Activated CD4-positive, alpha-beta T cell treated with anti-CD3 and anti-CD28 coated beads for 1 hour (primary cell): ENCODE measurements around the gene INTS14.
"Not testable (repeated sequence)": the region's sequence is repeated elsewhere in the genome, so short reads cannot be mapped to it uniquely, and the experiment has no call there.

ENCODE experiments used
- DNase-seq: peaks from one replicate; pipeline ENCODE4 v3.0.0-alpha.2; 2020

Gene INTS14

DNA sequence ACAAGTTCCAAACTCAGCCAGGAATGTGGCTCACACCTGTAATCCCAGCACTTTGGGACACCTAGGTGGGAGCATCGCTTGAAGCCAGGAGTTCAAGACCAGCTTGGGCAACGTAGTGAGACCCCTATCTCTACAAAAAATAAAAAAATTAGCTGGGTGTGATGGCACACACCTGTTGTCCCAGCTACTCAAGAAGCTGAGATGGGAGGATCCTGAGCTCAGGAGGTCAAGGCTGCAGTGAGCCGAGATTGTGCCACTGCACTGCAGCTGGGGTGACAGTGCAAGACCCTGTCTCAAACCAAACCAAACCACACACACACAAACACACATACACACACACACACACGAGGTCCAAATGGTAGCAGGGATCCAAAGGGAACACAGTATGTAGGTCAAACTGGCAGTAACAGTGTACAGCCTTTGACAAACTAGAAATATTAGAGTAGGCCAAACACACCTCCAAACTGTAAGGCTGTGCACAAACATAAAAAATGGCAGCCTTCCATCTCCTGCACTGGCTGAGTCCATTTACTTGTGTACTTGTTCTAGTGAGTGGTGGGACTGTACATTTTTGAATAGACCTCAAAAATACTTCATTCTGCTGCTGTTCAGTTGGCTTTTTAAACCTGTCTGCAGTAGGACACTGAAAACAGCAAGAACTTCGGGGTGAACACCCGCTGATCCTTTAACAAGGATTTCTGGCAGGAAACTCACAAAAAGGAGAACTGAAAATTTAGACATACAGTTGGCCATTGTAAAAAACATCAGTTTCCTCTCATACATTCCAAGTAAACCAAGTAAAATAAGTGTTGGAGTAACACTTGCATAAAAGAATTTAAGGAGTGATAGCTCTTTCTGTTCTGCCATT is 33.6 kb downstream of the INTS14 start:
- DNase-seq = no peak

DNA sequence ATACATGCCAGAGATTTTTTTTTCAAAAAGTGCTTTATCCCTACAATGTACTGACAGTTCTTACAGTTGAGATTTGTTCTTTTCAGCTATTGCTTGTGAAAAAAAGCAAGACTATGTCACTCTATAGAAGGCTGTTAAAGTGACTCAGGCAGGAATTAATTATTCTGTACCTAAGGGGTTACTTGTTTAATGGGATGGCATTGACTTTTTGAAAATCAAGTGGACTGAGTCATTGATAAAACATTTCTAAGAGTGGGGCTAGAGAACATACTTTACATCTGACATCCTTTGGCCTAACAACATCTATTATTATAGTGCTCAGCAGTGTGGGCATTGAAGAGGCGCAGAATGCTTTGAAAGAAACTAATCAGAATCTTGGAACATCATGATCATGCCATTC is 34.3 kb downstream of the INTS14 start:
- no peak for DNase-seq

- no peak for DNase-seq
Observed at GRCh38 chr15:65571971-65572370, 39.0 kb downstream of the INTS14 start.

DNA sequence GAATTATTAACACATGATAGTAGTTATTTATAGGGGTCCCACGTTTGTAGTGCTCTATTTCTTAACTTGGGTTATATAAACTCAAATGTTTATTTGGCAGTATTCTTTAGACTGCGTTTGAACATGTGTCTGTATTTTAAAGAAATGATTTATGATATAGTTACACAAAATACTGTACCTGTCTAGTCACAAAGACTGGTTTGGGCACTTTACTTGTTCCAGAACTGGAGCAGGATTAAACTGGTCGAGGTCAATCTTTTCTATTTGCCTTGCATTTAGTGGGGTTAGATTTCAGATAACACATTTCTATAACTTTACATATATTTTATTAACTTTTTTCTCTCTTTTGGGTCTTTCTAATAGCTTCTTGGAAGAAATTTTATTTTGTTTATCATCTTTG is 41.2 kb downstream of the INTS14 start:
- no peak for DNase-seq

- no peak for DNase-seq
Observed at GRCh38 chr15:65561934-65562333, 49.0 kb downstream of the INTS14 start.

DNA sequence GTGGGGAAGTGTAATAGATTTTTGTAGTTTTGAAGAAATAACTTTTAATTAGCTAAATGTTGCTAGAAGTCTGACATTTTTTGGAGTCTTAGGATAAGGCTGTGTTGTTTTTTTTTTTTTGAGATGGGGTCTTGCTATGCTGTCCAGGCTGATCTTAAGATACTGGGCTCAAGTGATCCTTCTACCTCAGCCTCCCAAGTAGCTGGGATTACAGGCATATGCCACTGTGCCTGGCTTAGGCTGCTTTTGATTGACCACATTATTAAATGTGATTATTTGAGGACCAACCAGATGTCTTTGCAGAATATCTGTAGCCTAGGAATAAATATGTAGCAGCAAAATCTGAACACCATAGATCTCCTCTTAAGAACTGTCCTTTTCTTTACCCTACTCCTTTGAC is 51.0 kb downstream of the INTS14 start:
- DNase-seq = no peak

DNA sequence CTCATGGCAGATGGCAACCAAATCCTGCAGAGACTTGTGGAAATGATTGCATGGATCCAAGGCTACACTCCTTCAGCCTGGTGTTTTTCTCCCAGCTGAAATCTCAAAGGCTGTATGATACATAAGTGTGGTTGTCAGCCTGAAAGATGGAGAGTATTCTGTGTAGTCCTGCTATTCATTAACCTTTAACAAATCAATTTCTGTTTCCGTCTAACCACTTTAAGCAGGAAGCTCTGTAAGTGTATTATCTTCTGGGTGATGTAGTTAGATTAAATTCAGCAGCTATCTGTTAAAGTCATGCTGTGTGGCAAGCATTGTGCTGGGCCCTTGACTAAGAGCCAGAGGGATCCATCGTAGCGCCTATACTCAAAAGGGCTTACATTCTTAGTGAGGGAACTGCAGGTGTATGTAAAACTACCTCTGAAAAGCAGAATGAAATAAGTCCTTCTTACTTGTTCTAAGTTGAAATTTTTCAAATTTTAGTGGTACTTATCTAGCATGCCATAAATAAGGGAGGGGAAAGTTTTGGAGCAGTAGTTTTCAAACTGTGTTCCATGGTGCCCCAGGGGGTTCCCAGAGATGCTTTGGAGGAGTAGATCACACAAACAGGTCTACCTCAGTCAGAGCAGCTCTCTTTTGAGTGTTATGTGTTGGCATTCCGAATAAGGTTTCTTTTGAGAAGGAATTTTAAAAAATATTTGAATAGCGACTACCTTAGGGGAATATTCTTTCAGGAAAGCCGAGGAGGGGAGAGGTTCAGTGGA is 51.8 kb downstream of the INTS14 start:
- DNase-seq = no peak

DNA sequence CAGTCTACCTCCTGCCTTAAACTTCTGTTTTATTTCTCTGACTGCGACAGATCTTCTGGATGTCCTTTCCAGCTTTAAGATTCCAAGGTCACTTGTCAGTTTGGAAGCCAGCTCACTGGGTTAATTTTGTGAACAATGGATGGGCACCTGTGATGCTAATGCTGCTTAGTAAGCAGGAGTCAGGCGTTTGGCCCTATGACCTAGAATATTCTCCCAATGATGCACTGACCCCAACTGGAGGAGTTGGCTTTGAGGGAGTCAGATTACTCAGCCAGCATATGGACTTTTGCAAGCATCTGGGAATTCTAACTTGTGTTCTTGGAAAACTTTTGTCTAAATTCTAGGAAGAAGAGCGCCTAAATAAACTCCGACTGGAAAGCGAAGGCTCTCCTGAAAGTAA is 52.6 kb downstream of the INTS14 start:
- DNase-seq = no peak

- DNase-seq = no peak
Observed at GRCh38 chr15:65556622-65557021, 54.3 kb downstream of the INTS14 start.

DNA sequence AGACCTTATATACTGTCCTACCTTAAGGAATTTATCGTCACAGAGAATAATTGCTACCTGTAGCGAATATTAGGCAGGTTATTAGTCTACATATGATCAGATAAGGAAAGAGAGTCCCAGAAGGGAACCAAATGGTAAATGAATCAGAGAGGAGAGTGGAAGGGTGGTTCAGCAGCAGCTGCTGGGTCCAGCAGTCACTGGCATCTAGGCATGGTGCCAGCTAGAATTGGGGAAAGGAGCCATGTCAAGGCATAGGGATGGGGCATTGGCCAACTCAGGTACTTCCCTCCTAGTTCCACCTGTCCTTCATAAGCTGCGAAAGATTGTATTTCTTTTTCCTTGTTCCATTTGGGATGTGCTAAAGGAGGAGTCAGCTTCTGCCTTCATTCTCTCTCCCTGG is 57.2 kb downstream of the INTS14 start:
- no peak for DNase-seq

DNA sequence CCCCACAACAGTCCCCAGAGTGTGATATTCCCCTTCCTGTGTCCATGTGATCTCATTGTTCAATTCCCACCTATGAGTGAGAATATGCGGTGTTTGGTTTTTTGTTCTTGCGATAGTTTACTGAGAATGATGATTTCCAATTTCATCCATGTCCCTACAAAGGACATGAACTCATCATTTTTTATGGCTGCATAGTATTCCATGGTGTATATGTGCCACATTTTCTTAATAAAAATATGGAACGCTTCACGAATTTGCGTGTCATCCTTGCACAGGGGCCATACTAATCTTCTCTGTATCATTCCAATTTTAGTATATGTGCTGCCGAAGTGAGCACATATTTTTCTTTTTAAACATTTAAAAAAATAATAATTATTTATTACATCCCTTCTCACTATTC is 58.1 kb downstream of the INTS14 start:
- DNase-seq = not testable (repeated sequence)

GRCh38 chr15:65551183-65551582 is 59.7 kb downstream of the INTS14 start:
- DNase-seq = no peak

DNA sequence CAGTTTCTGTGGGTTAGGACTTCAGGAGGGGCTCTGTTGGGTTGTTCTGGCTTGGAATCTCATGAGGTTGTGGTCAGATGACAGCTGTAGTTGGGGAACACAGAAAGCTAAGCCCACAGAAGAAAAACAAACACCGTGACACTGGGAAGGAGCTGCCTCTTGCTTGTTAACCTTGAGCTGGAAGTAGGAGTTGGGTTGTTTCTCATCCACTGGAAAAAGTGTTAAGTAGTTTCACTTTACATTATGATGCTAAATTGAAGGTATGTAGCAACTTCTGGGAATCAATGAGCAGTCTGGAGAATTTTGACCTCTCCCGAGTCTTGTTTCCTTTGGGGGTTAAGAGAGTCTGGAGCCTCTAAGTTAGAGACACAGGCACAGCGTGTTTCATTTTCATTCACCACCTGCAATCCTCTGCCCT is 60.2 kb downstream of the INTS14 start:
- no peak for DNase-seq

DNA sequence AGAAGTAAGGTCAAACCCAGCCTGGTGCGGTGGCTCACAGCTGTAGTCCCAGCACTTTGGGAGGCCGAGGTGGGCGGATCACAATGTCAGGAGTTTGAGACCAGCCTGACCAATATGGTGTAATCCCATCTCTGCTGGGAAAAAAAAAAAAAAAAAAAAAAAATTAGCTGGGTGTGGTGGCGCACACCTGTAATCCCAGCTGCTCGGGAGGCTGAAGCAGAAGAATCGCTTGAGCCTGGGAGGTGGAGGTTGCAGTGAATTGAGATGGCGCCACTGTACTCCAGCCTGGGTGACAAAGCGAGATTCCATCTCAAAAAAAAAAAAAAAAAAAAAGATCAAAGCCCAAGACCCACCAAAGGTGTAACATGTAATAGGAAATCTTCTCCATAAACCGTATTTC is 61.6 kb downstream of the INTS14 start:
- DNase-seq = not testable (repeated sequence)

- no peak for DNase-seq
Observed at GRCh38 chr15:65547841-65548240, 63.1 kb downstream of the INTS14 start.

GRCh38 chr15:65541231-65541820 is 69.6 kb downstream of the INTS14 start:
- DNase-seq = no peak

DNA sequence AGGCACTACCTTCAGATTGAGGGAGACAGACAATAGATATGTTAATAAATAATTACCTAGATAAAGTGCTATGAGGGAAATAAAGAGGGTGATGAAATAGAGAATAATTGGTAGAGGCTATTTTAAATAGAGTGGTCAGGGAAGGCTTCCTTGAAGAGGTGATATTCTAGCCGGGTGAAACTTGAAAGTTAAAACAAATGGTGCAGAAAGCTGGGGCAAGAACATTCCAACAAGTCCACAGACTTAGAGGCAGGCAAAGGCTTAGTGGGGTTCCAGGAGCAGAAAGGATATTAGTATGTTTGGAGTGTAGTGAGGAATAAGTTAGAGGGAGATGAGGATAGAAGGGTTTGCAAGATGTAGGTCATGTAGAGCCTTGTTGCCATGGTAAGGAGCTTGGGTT is 70.6 kb downstream of the INTS14 start:
- no peak for DNase-seq

DNA sequence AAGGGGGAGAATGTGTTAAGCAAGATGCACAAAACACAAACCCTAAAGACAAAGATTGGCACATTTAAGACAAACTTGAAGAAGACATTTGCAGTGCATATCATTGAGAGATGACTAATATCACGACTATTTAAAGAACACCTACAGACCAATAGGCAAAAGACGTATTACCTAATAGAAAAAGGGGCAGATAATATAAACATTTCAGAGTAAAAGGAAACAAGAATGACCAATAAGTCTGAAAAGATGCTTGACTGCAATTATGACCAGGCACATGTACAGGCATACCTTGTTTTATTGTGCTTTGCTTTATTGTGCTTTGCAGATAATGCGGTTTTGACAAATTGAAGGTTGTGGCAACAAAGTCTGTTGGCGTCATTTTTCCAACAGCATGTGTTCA is 75.7 kb downstream of the INTS14 start:
- no peak for DNase-seq

- no peak for DNase-seq
Observed at GRCh38 chr15:65533057-65533756, 77.7 kb downstream of the INTS14 start.

- no peak for DNase-seq
Observed at GRCh38 chr15:65532738-65533051, 78.2 kb downstream of the INTS14 start.

DNA sequence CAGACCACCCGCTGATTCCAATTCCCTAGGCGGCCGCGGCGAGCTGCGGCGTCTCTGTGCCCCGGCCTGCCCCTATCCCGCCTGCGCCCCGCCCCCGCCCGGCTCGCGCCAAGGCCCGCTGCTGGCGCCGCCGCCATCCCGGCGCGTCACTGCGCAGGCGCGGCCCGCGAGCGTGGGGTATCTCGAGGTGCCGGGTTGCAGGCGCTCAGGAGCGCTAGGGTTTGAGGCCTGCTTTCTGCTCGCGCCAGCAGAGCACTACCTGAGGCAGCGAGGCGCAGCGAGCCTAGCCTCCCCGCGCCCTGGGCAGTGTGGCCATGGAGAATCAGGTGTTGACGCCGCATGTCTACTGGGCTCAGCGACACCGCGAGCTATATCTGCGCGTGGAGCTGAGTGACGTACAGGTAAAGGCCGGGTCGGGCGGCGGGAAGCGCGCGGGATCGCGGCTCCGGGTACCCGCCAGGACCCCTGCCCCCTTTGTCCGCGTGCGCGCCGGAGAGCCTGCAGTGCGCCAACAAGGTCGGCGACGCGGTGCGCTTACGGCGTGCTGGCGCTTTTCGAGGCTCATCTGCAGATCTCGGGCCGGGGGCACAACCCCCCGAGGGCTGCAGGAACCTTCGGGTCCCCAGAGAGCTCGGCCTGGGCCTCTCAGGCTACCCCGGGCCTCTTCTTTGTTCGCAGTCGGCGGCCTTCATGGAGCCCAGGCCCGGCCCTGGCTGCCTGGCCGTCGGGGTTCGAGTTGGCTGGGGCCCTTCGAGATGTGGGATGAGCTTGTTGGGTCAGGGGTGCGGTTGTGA is 80.4 kb downstream of the INTS14 start, which contains the start of gene HACD3:
Gene HACD3 (plus strand): TSS at position 146 of the 794 bp plus-strand sequence. CDS start 169 bp downstream, at position 315.
- DNase-seq = peak; percentile 82

DNA sequence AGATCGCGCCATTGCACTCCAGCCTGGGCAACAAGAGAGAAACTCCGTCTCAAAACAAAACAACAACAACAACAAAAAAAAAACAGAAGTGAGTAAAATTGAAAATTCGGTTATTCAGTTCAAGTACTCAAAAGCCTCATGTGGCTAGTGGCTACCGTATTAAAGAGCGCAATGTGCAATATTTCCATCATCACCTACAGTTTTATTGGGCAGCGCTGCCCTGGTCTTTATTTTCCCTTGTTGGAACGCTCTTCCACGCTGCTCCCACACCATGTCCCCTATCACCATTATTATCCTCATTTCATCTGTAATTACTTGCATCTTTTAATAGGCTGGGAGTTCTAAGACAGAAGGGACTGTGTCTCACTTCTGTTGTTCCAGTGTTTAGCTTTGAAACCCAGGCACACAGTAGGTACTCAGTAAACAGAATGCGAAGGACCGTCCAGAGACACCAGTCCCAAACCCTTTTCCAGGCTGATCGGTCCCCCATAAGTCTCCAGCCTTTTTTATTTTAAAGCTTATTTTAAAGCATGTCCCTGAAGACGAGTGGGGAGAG is 81.1 kb downstream of the INTS14 start:
- DNase-seq = no peak
